NCI-H2227 (cell line): Measurements from ENCODE around the gene HMGCR.
"Not testable (repeated sequence)": the region's sequence is repeated elsewhere in the genome, so short reads cannot be mapped to it uniquely, and the experiment has no call there.

Source experiments
- DNase-seq: peaks from one replicate; lab custom pipeline; 2025; ENCODE audit not compliant: unreplicated experiment; lab: John Stamatoyannopoulos, UW

Gene HMGCR

DNA sequence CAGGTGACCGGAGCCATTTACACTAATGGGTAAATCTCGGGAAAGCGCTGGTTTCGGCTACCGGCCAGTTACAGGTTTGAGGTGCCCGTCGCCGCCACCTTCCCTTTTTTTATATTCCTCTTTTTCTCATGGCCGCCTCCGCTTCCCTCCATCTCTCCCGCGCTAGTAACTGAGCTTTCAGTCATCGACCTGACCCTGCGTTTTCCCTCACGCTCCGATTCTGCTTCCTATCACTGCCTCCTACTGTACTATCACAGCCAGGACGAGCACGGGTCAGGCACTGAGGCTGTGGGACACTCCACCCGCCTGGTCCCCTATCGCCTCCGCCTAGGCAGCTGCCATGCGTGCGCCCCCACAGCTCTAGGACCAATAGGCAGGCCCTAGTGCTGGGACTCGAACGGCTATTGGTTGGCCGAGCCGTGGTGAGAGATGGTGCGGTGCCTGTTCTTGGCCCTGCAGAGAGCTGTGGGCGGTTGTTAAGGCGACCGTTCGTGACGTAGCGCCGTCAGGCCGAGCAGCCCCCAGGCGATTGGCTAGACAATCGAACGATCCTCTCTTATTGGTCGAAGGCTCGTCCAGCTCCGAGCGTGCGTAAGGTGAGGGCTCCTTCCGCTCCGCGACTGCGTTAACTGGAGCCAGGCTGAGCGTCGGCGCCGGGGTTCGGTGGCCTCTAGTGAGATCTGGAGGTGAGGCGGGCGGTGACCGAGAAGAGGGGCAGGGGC is at the start of gene HMGCR:
TSS of gene HMGCR (plus strand) at position 606 of the 722 bp plus-strand sequence. CDS start 5,386 bp downstream, outside the sequence.
- peak; percentile 96 for DNase-seq

DNA sequence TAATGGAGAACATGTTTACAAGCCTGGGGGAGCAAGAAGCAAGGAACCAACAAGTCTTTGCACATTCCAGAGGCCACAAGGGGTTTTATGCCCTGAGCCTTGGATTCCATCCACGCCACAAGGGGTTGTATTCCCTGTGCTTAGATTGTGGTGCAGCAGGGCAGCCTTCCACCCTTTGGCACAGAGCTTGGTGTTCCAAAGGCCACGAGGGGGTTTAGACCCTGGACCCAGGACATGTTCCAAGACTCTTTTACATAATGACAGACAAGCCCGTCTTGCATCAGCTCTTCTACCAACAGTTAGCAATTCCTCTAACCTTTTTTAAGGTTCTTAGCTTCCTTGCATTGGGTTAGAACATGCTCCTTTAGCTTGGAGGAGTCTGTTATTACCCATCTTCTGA is 45.2 kb upstream of the HMGCR start:
- DNase-seq, result not testable (repeated sequence)

GRCh38 chr5:75300084-75300483 is 36.9 kb upstream of the HMGCR start:
- DNase-seq, result no peak

- DNase-seq, result no peak
Observed at GRCh38 chr5:75303419-75303818, 33.6 kb upstream of the HMGCR start.

- not testable (repeated sequence) for DNase-seq
Observed at GRCh38 chr5:75304486-75304885, 32.5 kb upstream of the HMGCR start.

DNA sequence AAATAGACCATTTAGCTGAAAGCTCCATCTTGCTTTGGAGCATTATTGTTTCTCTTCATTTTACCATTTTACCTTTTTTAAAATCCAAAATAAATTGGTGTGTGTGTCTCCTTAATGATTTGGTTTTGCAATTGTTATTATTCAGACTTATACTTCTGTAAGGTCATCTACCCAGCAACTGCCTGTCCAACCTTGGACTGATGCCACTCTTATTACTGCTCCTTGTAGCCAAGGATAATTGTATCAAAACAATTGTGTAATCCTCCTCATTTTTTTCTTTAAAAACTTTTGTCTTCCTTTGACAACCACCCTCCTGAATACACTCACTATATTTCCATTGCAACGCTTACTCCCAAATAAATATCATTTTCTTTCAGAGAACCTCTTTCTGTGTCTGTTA is 30.3 kb upstream of the HMGCR start:
- no peak for DNase-seq

GRCh38 chr5:75310212-75310611 is 26.8 kb upstream of the HMGCR start:
- DNase-seq, result no peak

DNA sequence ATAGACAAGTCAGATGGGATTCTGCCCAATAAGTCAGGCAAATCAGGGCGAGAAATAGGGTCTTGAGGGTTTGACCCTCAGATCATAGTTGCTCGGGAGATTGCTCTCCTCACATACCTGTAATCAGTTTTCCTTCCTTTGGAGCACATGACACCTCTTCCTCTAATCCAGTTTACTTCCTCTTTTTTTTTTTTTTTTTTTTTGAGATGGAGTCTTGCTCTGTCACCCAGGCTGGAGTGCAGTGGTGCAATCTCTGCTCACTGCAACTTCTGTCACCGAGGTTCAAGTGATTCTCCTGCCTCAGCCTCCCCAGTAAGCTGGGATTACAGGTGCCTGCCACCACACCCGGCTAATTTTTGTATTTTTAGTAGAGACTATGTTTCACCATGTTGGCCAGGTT is 17.9 kb upstream of the HMGCR start:
- not testable (repeated sequence) for DNase-seq

DNA sequence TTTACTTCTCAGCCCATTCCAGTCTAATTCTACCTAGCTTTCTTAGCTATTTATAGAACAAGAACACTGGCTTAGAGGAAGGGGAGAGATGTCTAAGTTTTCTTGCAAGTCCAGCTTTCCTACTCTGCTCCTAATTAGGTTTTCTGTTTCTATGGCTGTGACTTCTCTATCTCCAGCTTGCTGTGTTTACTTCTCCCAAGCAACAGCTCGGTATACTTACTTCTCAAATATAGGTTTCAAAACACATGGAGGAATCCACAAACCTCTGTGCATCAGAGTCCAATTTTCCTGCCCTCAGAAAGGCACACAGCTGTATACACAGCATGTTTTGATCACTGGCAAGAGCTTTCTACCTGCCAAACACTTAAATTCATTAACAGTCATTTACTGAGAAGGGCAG is 17.4 kb upstream of the HMGCR start:
- DNase-seq, result no peak

GRCh38 chr5:75320371-75320770 is 16.6 kb upstream of the HMGCR start:
- no peak for DNase-seq

GRCh38 chr5:75322066-75322465 is 15.0 kb upstream of the HMGCR start:
- no peak for DNase-seq

DNA sequence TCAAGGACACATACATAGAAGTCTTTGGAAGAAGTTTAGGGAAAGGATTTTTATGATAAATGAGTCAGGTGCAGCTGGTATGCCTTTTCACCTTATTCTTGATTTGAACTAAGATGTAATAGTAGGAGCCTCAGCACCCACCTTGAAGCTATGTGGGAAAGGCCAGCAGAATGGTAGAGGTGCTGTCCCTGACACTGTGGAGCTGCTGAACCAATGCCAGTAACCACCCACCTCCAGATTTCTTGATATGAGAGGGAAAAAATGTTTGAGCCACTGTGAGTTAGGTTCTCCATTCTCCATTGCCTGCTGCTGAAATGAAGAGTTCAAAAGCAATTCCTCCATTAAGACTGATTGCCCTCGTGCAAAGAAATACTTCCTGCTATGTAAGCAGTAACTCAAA is 12.2 kb upstream of the HMGCR start:
- DNase-seq, result no peak

- no peak for DNase-seq
Observed at GRCh38 chr5:75325242-75325641, 11.8 kb upstream of the HMGCR start.

DNA sequence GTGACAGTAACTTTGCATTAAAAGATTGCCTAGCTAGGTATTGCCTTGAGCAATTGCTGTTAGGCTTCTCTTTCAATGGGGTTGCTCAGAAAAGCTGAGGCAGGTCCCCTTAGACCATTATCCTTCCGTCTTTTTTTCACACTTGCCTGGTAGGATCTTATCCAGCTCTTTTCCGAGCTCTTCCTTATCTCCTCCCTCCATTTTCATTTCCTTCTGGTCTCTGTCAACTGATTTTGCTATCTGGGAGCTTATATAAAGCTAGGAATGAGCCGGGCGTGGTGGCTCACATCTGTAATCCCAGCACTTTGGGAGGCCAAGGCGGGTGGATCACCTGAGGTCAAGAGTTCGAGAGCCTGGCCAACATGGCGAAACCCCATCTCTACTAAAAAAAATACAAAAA is 6.6 kb upstream of the HMGCR start:
- no peak for DNase-seq

GRCh38 chr5:75331095-75332090 is 5.6 kb upstream of the HMGCR start:
- DNase-seq, result no peak

DNA sequence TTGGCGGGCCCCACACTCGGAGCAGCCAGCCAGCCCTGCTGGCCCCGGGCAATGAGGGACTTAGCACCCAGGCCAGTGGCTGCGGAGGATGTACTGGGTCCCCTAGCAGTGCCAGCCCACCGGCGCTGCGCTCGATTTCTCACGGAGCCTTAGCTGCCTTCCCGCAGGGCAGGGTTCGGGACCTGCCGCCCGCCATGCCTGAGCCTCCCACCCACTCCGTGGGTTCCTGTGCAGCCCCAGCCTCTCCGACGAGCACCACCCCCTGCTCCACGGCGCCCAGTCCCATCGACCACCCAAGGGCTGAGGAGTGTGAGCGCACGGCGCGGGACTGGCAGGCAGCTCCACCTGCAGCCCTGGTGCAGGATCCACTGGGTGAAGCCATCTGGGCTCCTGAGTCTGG is 3.3 kb upstream of the HMGCR start:
- not testable (repeated sequence) for DNase-seq

DNA sequence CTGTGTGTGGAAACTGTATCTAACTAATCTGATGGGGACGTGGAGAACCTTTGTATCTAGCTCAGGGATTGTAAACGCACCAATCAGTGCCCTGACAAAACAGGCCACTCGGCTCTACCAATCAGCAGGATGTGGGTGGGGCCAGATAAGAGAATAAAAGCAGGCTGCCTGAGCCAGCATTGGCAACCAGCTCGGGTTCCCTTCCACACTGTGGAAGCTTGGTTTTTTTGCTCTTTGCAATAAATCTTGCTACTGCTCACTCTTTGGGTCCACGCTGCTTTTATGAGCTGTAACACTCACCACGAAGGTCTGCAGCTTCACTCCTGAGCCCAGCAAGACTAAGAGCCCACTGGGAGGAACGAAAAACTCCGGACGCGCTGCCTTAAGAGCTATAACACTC is 2.6 kb upstream of the HMGCR start:
- not testable (repeated sequence) for DNase-seq

- DNase-seq, result no peak
Observed at GRCh38 chr5:75335486-75335885, 1.5 kb upstream of the HMGCR start.

DNA sequence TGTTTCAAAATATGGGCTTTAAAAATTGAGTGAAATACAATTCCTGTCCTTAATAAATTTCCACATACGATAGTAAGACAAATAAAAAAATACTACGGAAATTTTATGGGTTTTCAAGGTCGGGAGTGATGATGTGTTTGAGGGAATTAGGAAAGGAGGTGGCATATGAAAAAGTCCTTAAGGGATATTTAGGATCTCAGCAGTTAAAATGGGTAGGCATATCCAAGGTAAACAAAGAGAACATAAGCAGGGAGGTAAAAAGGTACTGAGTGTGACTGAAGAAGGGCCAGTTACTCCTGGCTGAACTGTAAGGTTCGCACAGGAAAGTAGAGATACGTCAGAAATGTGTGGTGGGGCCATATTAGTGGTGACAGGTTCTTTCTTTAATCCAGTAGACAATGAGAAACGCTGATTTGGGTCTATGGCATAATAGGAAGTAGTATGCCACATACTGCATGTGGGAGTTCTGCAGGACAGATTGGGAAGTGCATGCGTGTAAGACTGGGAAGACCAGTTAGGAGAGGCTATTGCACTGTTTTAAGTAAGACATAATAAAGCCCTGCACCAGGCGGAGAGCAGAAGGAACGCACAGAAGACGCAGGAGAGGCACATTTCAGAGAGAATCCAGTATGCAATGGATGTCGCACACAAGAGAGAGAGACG is 937 bp upstream of the HMGCR start:
- DNase-seq, result peak; percentile 75

DNA sequence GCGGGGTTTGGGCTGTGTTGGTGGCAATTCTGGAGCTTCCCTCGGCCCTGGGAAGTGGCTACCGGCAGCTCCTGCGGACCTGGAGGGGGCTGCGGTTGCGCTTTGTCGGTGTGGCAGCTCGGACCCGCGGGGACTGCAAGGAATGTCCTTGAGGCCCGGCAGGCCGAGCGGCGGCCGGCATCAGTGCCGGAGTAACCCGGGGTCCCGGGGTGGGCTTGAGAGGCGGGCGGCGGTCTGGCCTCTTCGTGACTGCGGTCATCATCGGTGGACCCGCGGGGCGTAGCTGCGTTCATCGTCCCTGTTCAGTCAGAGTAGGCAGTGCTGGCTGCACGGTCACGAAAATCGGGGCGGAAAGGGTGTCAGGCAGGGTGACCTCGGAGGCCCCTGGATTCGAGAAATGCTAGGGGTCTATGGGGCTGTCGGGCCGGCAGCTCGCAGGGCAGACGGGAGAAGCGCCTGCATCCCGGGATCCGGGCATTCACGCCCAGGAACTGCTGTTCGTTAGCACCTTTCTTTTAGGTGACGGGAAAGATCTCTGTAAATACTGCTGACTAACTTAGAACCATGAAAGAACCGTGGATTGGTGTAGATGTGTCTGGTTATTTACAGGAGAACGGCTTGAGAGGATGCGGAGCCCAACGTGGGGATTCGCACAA is 474 bp downstream of the HMGCR start:
- DNase-seq, result peak; percentile 50

DNA sequence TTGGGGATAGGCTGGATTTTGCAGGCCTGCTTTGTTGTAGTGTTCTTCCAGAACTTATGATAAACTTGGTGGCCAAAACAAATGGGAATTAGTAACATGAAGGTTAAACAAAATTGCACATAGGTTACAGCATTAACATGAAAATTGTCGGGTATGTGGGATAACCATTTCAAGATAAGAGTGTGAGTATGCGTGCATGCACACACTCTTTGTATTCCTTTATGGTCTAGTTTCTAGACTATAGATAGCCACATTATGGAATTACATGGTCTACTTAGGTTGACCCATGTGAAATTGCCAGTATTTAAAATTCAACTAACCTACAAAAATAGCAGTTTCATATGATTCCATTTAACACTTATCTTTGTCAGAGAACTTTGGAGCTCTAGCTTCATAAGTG is 1.4 kb downstream of the HMGCR start:
- DNase-seq, result no peak
